ENCODE data around the gene CD151. TPM values are rescaled to one million over a fixed set of nuclear protein-coding genes. Genes with fewer than 3 reads are reported as not detected.

The CD151 gene
- total RNA-seq, 4 donors from 2014 or later = 277 to 794 (median 465) TPM

DNA sequence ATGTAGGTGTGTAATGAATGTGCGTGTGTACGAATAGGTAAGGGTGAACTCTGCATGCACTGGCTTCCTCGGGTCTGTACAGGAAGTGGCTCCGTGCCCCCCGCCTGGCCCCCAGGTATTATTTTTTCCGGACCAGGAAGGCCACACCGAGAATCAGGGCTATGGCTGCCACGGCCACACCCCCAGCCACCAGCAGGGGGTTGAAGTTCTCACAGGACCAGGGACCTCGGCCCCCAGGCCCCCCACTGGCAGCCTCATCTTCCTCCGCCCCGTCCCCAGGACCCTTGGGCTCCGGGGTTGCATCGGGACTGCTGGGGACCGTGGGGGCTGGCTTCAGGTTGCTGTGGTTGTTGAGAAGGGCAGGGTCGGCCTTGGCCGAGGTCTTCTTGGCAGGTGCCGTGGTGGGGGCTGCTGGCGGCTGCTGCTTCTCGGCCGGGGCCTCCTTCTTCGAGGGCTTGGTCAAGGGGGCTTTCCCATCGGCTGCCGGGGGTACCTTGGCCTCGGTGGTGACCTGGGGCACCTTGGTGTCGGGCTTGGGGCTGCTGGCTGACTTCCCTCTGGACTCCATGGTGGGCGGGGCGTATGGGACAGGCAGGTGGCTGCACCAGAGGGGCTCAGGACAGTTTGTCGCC, 44.6 kb upstream of the CD151 start:
- TF ChIP-seq POLR2AphosphoS5 (IDR thresholded peaks at IDR 0.05) (no peak), POLR2A (IDR thresholded peaks at IDR 0.05) (no peak), EP300 (IDR thresholded peaks at IDR 0.05) (no peak)
- TF ChIP-seq, protein P1, sequence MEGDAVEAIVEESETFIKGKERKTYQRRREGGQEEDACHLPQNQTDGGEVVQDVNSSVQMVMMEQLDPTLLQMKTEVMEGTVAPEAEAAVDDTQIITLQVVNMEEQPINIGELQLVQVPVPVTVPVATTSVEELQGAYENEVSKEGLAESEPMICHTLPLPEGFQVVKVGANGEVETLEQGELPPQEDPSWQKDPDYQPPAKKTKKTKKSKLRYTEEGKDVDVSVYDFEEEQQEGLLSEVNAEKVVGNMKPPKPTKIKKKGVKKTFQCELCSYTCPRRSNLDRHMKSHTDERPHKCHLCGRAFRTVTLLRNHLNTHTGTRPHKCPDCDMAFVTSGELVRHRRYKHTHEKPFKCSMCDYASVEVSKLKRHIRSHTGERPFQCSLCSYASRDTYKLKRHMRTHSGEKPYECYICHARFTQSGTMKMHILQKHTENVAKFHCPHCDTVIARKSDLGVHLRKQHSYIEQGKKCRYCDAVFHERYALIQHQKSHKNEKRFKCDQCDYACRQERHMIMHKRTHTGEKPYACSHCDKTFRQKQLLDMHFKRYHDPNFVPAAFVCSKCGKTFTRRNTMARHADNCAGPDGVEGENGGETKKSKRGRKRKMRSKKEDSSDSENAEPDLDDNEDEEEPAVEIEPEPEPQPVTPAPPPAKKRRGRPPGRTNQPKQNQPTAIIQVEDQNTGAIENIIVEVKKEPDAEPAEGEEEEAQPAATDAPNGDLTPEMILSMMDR (IDR thresholded peaks at IDR 0.05) = no peak
- H3K36me3 ChIP-seq = peaks cover 0 to 20% of the 10 kb centered on the region in 2 donors
- H3K4me1 ChIP-seq = peaks cover 0 to 32% (median 3%) of the 10 kb centered on the region in 3 donors
- H3K27me3 ChIP-seq = peaks cover 42% of the 10 kb centered on the region
- H3K9me3 ChIP-seq = no peaks in the 10 kb centered on the region
- WGBS, 2 donors (ENCODE audit: low coverage in 1 of 2) = 56% methylated on average over 8 of the region's 28 CpGs; no CpG with 5 or more reads in 1 of the 2 donors
- H3K27ac ChIP-seq = no peak overlapping the region
- H3K4me3 ChIP-seq = no peak overlapping the region
- no peak for ATAC-seq

DNA sequence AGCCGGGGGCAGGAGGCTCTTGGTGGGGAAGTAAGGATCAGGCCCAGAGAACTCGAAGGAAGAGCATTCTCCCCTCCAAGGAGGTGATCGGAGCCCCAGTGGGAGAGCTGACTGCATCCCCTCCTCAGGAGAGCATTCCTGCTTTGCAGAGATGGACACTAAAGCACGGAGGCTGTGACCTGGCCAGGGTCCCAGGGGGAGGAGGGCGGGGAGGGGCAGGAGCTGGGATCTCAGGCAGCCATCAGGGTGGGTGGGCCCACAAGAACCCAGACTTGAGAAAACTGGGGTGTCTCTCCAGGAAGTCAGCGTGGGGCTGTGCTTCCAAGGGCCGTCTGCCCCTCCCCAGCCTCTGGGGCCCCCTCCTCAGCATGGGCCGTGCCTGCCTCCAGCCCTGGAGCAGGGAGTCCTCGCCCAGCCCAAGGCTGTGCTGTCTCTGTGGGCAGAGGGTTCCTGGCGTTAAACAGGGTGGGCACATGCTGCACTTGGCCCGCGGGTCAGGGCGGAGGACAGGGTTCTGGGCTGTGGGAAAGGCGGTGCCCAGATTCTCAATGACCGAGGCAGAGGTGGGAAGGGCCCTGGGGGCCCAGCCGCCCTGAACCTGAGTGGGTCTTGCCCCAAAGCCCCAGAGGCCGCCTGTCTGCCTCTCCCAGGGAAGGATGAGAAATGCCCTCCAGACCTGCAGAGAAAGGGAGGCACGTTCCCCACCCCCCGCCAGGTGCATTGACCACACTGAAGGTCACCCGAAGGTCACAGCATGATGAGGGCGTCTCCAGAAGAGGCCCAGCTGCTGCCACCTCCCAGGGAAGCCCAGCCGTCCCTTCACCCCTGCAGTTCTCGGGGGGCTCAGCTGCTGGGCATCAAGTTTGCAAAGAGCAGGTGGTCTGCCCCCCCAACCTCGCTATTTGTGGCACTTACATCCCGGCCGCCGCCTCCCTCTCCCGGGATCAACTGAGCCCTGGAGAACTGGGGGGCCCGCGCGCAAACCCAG, 43.5 kb upstream of the CD151 start:
- H3K36me3 ChIP-seq = peaks cover 0 to 31% of the 10 kb centered on the region in 2 donors
- H3K9me3 ChIP-seq = no peaks in the 10 kb centered on the region
- no peak overlapping the region for H3K27ac ChIP-seq
- 27 to 55% methylated on average over 3 of the region's 31 CpGs for WGBS, 2 donors (ENCODE audit: low coverage in 1 of 2)
- no peak for TF ChIP-seq POLR2AphosphoS5 (IDR thresholded peaks at IDR 0.05)
- TF ChIP-seq POLR2A (IDR thresholded peaks at IDR 0.05) = no peak
- no peak for TF ChIP-seq EP300 (IDR thresholded peaks at IDR 0.05)
- TF ChIP-seq, protein P1 (IDR thresholded peaks at IDR 0.05) = no peak
- peaks cover 0 to 30% (median 3%) of the 10 kb centered on the region in 3 donors for H3K4me1 ChIP-seq
- no peak for ATAC-seq
- H3K4me3 ChIP-seq = peak overlapping the region in 1 of 2 donors; percentile 36
- H3K27me3 ChIP-seq = peaks cover 42% of the 10 kb centered on the region

DNA sequence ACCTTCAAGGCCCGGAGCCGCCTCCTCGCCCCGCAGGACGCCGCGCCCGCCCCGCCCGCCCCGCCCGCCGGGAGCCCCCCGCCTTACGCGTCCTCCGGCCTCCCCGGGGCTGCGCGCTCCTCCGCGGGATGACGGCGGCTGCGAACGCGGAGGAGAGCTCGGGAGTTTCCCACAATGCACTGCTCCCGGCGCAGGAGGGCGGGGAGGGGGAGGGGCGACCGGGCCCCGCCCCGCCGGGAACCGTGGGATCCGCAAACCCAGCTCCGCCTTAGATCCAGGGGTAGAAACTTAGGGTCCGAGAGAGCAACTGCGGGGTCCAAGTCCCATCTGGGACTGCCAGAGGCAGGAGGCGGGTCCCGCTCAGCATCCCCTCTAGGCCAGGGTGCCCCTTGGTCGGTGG, 42.8 kb upstream of the CD151 start, which contains the start of gene CEND1:
CEND1 (minus strand) TSS at position 148 of the 400 bp plus-strand sequence. CDS start 1,514 bp downstream, outside the sequence.
- H3K27me3 ChIP-seq = peaks cover 42% of the 10 kb centered on the region
- no peak for ATAC-seq
- H3K4me3 ChIP-seq = peak within 1 kb of the TSS in 1 of 2 donors; percentile 36
- no peak within 1 kb of the TSS for H3K27ac ChIP-seq
- peaks cover 0 to 37% (median 7%) of the 10 kb centered on the region in 3 donors for H3K4me1 ChIP-seq
- WGBS, 2 donors (ENCODE audit: low coverage in 1 of 2) = no CpG with 5 or more reads among the region's 44 CpGs
- TF ChIP-seq, protein P1 (IDR thresholded peaks at IDR 0.05) = no peak
- TF ChIP-seq EP300 (IDR thresholded peaks at IDR 0.05) (no peak), POLR2AphosphoS5 (IDR thresholded peaks at IDR 0.05) (no peak), POLR2A (IDR thresholded peaks at IDR 0.05) (no peak)
- H3K9me3 ChIP-seq = no peaks in the 10 kb centered on the region
- peaks cover 0 to 35% of the 10 kb centered on the region in 2 donors for H3K36me3 ChIP-seq

DNA sequence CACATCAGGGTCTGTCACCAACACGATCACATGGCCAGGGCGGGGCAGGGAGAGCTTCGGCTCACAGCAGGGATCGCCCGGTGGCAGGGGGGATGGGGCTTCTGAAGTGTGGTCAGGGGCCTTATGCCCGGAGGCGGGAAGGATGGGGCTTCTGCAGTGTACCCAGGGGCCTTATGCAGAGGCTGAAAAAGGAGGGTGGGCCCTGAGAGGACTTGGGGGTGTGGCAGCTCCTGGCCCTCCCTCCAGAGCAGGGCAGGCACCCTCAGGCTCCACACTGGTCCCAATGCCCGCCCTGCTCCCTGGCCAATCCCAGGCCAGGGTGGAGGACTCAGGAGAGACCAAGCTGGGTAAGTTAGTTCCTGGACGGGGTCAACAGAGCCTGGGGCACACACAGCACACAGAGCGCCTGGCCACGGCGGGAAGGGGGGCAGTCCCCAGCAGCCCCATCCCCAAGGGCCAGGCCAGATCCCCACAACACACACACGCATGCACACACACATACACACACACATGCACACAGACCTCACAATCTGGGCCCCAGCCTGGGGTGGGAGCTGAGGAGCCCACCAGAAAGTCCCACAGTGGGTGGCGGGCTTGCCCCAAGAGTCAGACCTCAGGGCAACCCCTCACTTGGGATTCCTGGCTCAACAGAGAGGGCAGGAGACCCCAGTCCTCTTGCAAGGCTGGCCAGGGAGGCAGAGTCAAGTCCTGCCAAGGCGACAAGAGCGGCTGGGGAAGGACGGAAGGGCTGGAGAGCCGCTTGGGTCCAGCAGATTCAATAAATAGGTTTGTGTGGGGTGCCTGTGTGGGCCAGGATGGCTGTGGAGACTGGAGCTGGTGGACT, 41.8 kb upstream of the CD151 start:
- Histone ChIP-seq H3K9me3 (no peaks in the 10 kb centered on the region), H3K27ac (no peak overlapping the region), H3K4me1 (peaks cover 0 to 47% (median 17%) of the 10 kb centered on the region in 3 donors), H3K36me3 (peaks cover 0 to 35% of the 10 kb centered on the region in 2 donors), H3K27me3 (peaks cover 42% of the 10 kb centered on the region), H3K4me3 (no peak overlapping the region)
- WGBS, 2 donors (ENCODE audit: low coverage in 1 of 2) = 27 to 57% methylated on average over 2 to 5 of the region's 18 CpGs
- no peak for ATAC-seq
- no peak for TF ChIP-seq POLR2AphosphoS5 (IDR thresholded peaks at IDR 0.05)
- no peak for TF ChIP-seq EP300 (IDR thresholded peaks at IDR 0.05)
- TF ChIP-seq, protein P1 (IDR thresholded peaks at IDR 0.05) = no peak
- no peak for TF ChIP-seq POLR2A (IDR thresholded peaks at IDR 0.05)

All from gastroesophageal sphincter (tissue), 4 donors.